HTERT RPE-1 (cell line): Measurements from ENCODE around the gene EMX2.
"Not testable (repeated sequence)": the region's sequence is repeated elsewhere in the genome, so short reads cannot be mapped to it uniquely, and the experiment has no call there.

Experiments
- in situ Hi-C: fragments of 300-500 bp; cut with MboI; formaldehyde crosslinking; loops from 4 replicates; pipeline ENCODE4 v1.14.3; 2020; ENCODE audit warnings: low sequenced_read_pairs

The EMX2 gene

GRCh38 chr10:117555017-117555416 is 12.5 kb downstream of the EMX2 start:
- in situ Hi-C loops, result no loop called here

- in situ Hi-C loops, result no loop called here
These were observed 13.3 kb downstream of the EMX2 start for GRCh38 chr10:117555863-117556262.

- in situ Hi-C loops, result no loop called here
These were observed 13.8 kb downstream of the EMX2 start for GRCh38 chr10:117556356-117556755.

- in situ Hi-C loops, result no loop called here
These were observed 17.2 kb downstream of the EMX2 start for GRCh38 chr10:117559712-117560111.

- in situ Hi-C loops, result no loop called here
These were observed 18.4 kb downstream of the EMX2 start for GRCh38 chr10:117560942-117561341.

- in situ Hi-C loops, result no loop called here
These were observed 19.7 kb downstream of the EMX2 start for GRCh38 chr10:117562220-117562619.

GRCh38 chr10:117562896-117563737 is 20.6 kb downstream of the EMX2 start:
- in situ Hi-C loops, result no loop called here

- in situ Hi-C loops, result no loop called here
These were observed 21.2 kb downstream of the EMX2 start for GRCh38 chr10:117563780-117564179.

- in situ Hi-C loops, result no loop called here
These were observed 22.5 kb downstream of the EMX2 start for GRCh38 chr10:117565068-117565467.

GRCh38 chr10:117568334-117568733 is 25.8 kb downstream of the EMX2 start:
- in situ Hi-C loops, result no loop called here

- in situ Hi-C loops, result no loop called here
These were observed 27.3 kb downstream of the EMX2 start for GRCh38 chr10:117569610-117570390.

GRCh38 chr10:117570880-117571279 is 28.3 kb downstream of the EMX2 start:
- in situ Hi-C loops, result no loop called here

GRCh38 chr10:117574498-117575146 is 32.1 kb downstream of the EMX2 start:
- in situ Hi-C loops, result no loop called here

GRCh38 chr10:117578490-117578889 is 35.9 kb downstream of the EMX2 start:
- in situ Hi-C loops, result no loop called here

GRCh38 chr10:117578999-117579590 is 36.5 kb downstream of the EMX2 start:
- in situ Hi-C loops, result no loop called here

- in situ Hi-C loops, result no loop called here
These were observed 39.4 kb downstream of the EMX2 start for GRCh38 chr10:117581961-117582360.

- in situ Hi-C loops, result not testable (repeated sequence)
These were observed 42.3 kb downstream of the EMX2 start for GRCh38 chr10:117584831-117585230.

GRCh38 chr10:117587036-117587435 is 44.5 kb downstream of the EMX2 start:
- in situ Hi-C loops, result no loop called here

GRCh38 chr10:117590101-117590875 is 47.7 kb downstream of the EMX2 start:
- in situ Hi-C loops, result no loop called here

- in situ Hi-C loops, result no loop called here
These were observed 48.5 kb downstream of the EMX2 start for GRCh38 chr10:117591043-117591442.
